K562 (cell line): ENCODE measurements around the gene SMCO4. TPM values are rescaled to one million over a fixed set of nuclear protein-coding genes. Genes with fewer than 3 reads are reported as not detected.

Experiments
- CREB3L1 ChIP-seq: fragments of 450-650 bp; IDR thresholded peaks from 2 replicates; pipeline ENCODE4 v1.6.1; 2014; ENCODE audit warnings: low read depth, mild to moderate bottlenecking, moderate library complexity, borderline replicate concordance
- FOXK1 ChIP-seq: sonication (generic); formaldehyde crosslinking; IDR thresholded peaks from 2 replicates; pipeline ENCODE4 v1.8.0; 2022; ENCODE audit warnings: missing genetic modification reagents, mild to moderate bottlenecking, borderline replicate concordance
- GTF3C2 ChIP-seq: IDR thresholded peaks from 3 replicates; pipeline ENCODE4 v1.6.1; 2011; ENCODE audit warnings: borderline replicate concordance, mild to moderate bottlenecking, moderate library complexity; ENCODE audit not compliant: insufficient read length; ENCODE audit errors: extremely low read depth
- HOXB6 ChIP-seq: fragments of 250-450 bp; sonication (Bioruptor Pico); IDR thresholded peaks from 2 replicates; pipeline ENCODE4 v1.5.1; 2022; ENCODE audit warnings: mild to moderate bottlenecking, borderline replicate concordance
- TAL1 ChIP-seq: fragments of 450-650 bp; IDR thresholded peaks from 2 replicates; pipeline ENCODE4 v1.6.1; 2016; ENCODE audit warnings: mild to moderate bottlenecking
- ZNF445 ChIP-seq: fragments of 250-450 bp; sonication (Bioruptor Pico); IDR thresholded peaks from 2 replicates; pipeline ENCODE4 v1.4.0; 2020; ENCODE audit warnings: low read depth, mild to moderate bottlenecking, moderate library complexity
- polyA plus RNA-seq, 8 experiments: library from polyadenylated mRNA; depleted of rRNA in 4 of 8; stranded (reverse) in 5 of 8; unstranded in 3 of 8; fragments of >200 nt; fragmentation: Nextera tagmentation in 2 of 8; fragmentation: Illumina TruSeq in 1 of 8; extraction: Ambion mirVana in 2 of 8; extraction: Trizol in 1 of 8; gene quantifications; 2 replicates each; pipeline versions ENCODE4 v1.2.1 to v1.2.3, GENCODE V29; 2011 to 2014; ENCODE audit warnings: inconsistent platforms in 1 of 8, missing spikeins in 1 of 8
- total RNA-seq, 7 experiments: library from RNA; depleted of rRNA in 6 of 7; stranded (reverse); fragments of >200 nt in 6 of 7; fragmentation: Illumina TruSeq in 2 of 7; extraction: Trizol in 2 of 7; gene quantifications; 2 replicates each; pipeline versions ENCODE4 v1.2.1 to v1.2.3, GENCODE V29; 2011 to 2021; ENCODE audit warnings: low replicate concordance in 1 of 7
- TF ChIP-seq, protein P1 (sequence below): fragments of 450-650 bp; IDR thresholded peaks from 2 replicates; pipeline ENCODE4 v1.6.1; 2016; ENCODE audit warnings: low read depth

Gene SMCO4
- total and polyA plus RNA-seq, 9 of the 15 experiments (the other 6 are each of a cell fraction or from before 2014, with no cell fraction given): 1.8 to 27.8 (median 15.3) TPM

GRCh38 chr11:93574638-93575220 lies 31.5 kb upstream of the SMCO4 start (continued):
- TF ChIP-seq GTF3C2 (no peak), FOXK1 (CRISPR knock-in tag) (no peak), HOXB6 (CRISPR knock-in tag) (no peak), CREB3L1 (no peak), ZNF445 (no peak), TAL1 (no peak)
- TF ChIP-seq, protein P1, sequence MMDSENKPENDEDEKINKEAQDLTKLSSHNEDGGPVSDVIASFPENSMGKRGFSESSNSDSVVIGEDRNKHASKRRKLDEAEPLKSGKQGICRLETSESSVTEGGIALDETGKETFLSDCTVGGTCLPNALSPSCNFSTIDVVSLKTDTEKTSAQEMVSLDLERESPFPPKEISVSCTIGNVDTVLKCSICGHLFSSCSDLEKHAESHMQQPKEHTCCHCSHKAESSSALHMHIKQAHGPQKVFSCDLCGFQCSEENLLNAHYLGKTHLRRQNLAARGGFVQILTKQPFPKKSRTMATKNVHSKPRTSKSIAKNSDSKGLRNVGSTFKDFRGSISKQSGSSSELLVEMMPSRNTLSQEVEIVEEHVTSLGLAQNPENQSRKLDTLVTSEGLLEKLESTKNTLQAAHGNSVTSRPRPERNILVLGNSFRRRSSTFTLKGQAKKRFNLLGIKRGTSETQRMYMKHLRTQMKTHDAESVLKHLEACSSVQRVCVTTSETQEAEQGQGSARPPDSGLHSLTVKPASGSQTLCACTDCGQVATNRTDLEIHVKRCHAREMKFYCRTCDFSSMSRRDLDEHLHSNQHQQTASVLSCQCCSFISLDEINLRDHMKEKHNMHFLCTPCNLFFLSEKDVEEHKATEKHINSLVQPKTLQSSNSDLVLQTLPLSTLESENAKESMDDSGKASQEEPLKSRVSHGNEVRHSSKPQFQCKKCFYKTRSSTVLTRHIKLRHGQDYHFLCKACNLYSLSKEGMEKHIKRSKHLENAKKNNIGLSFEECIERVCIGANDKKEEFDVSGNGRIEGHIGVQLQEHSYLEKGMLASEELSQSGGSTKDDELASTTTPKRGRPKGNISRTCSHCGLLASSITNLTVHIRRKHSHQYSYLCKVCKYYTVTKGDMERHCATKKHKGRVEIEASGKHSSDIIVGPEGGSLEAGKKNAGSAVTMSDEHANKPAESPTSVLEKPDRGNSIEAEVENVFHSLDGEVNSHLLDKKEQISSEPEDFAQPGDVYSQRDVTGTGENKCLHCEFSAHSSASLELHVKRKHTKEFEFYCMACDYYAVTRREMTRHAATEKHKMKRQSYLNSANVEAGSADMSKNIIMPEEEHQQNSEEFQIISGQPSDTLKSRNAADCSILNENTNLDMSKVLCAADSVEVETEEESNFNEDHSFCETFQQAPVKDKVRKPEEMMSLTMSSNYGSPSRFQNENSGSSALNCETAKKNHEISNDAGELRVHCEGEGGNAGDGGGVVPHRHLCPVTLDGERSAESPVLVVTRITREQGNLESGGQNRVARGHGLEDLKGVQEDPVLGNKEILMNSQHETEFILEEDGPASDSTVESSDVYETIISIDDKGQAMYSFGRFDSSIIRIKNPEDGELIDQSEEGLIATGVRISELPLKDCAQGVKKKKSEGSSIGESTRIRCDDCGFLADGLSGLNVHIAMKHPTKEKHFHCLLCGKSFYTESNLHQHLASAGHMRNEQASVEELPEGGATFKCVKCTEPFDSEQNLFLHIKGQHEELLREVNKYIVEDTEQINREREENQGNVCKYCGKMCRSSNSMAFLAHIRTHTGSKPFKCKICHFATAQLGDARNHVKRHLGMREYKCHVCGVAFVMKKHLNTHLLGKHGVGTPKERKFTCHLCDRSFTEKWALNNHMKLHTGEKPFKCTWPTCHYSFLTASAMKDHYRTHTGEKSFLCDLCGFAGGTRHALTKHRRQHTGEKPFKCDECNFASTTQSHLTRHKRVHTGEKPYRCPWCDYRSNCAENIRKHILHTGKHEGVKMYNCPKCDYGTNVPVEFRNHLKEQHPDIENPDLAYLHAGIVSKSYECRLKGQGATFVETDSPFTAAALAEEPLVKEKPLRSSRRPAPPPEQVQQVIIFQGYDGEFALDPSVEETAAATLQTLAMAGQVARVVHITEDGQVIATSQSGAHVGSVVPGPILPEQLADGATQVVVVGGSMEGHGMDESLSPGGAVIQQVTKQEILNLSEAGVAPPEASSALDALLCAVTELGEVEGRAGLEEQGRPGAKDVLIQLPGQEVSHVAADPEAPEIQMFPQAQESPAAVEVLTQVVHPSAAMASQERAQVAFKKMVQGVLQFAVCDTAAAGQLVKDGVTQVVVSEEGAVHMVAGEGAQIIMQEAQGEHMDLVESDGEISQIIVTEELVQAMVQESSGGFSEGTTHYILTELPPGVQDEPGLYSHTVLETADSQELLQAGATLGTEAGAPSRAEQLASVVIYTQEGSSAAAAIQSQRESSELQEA: no peak
